AG04449 (cell line): ENCODE data around the gene NMUR1.

ENCODE experiments used
- CTCF ChIA-PET: fragments of 350-600 bp; formaldehyde crosslinking; extraction: SDS; loops from one replicate; lab custom pipeline; 2021; ENCODE audit warnings: antibody characterized with exemption; lab: Yijun Ruan, JAX
- POLR2A ChIA-PET: fragments of 400-600, 350-600 bp; formaldehyde crosslinking; extraction: SDS; loops from one replicate; lab custom pipeline; 2020; ENCODE audit warnings: antibody characterized with exemption, inconsistent platforms; lab: Yijun Ruan, JAX
- DNase-seq: peaks from one replicate; pipeline ENCODE4 v3.0.0-alpha.2; 2010; ENCODE audit warnings: low read depth, low spot score
- H3K4me3 ChIP-seq: 2 replicates; pipeline ENCODE4 v1.5.1; 2011; ENCODE audit warnings: low read depth, mild to moderate bottlenecking, control low read depth, low read length
- CTCF ChIP-seq: IDR thresholded peaks from one replicate; pipeline ENCODE4 v1.5.1; 2011; ENCODE audit warnings: mild to moderate bottlenecking, moderate library complexity, low read length, control low read depth, inconsistent platforms; ENCODE audit not compliant: insufficient read depth; ENCODE audit errors: missing control alignments

NMUR1 gene

GRCh38 chr2:231531883-231532755, 1.9 kb upstream of the NMUR1 start:
- POLR2A ChIA-PET, result no interaction called here
- CTCF ChIA-PET, result interaction anchor here (0.6 to 4.2 kb wide), 10 partner anchors 10 to 69 kb away, joined by 3 to 27 read pairs (median 5); no protein-coding TSS in a partner anchor
- TF ChIP-seq CTCF, result no peak
- no peak overlapping the region for H3K4me3 ChIP-seq
- DNase-seq, result no peak

GRCh38 chr2:231531466-231531865, 1.2 kb upstream of the NMUR1 start:
- no peak for DNase-seq
- ChIA-PET POLR2A (no interaction called here), CTCF (interaction anchor here (0.9 to 4.2 kb wide), 5 partner anchors 11 to 70 kb away, joined by 3 to 27 read pairs (median 3); no protein-coding TSS in a partner anchor)
- TF ChIP-seq CTCF, result no peak
- no peak overlapping the region for H3K4me3 ChIP-seq

- POLR2A ChIA-PET, result no interaction called here
Measured at GRCh38 chr2:231528636-231529030, 1.6 kb downstream of the NMUR1 start.

GRCh38 chr2:231527955-231528635, 2.1 kb downstream of the NMUR1 start:
- CTCF ChIA-PET, result interaction anchor here (1.3 to 1.4 kb wide), 2 partner anchors 33 to 35 kb away, joined by 3 to 5 read pairs; no protein-coding TSS in a partner anchor
- POLR2A ChIA-PET, result no interaction called here
- TF ChIP-seq CTCF, result no peak
- no peak overlapping the region for H3K4me3 ChIP-seq
- DNase-seq, result no peak

More at GRCh38 chr2:231528636-231529030, 1.6 kb downstream of the NMUR1 start:
- no peak for TF ChIP-seq CTCF
- CTCF ChIA-PET, result interaction anchor here (1.3 to 2.1 kb wide), 2 partner anchors 11 to 34 kb away, joined by 3 to 7 read pairs; no protein-coding TSS in a partner anchor
- no peak overlapping the region for H3K4me3 ChIP-seq
- no peak for DNase-seq

GRCh38 chr2:231527091-231527395, 3.2 kb downstream of the NMUR1 start:
- POLR2A ChIA-PET, result no interaction called here
- TF ChIP-seq CTCF, result no peak
- DNase-seq, result no peak
- H3K4me3 ChIP-seq, result no peak overlapping the region
- CTCF ChIA-PET, result interaction anchor here (1.4 to 1.6 kb wide), 3 partner anchors 9 to 34 kb away, joined by 4 to 10 read pairs (median 5); no protein-coding TSS in a partner anchor
